Endothelial cell of umbilical vein (primary cell): Measurements from ENCODE around the gene COLGALT1.
"Not testable (repeated sequence)": the region's sequence is repeated elsewhere in the genome, so short reads cannot be mapped to it uniquely, and the experiment has no call there.

Experiments used
- EZH2 ChIP-seq: IDR thresholded peaks from 2 replicates; pipeline ENCODE4 v1.6.1; 2012; ENCODE audit warnings: borderline replicate concordance, low read depth, mild to moderate bottlenecking, moderate library complexity, low read length, inconsistent platforms; ENCODE audit not compliant: severe bottlenecking
- FOS ChIP-seq: IDR thresholded peaks from 2 replicates; pipeline ENCODE4 v1.6.1; 2011; ENCODE audit warnings: mild to moderate bottlenecking, low read length, moderate library complexity, borderline replicate concordance; ENCODE audit not compliant: insufficient read depth
- MYC ChIP-seq: IDR thresholded peaks from one replicate; pipeline ENCODE4 v1.6.1; 2011; ENCODE audit warnings: mild to moderate bottlenecking, low read depth, low read length
- POLR2A ChIP-seq: IDR thresholded peaks from 2 replicates; pipeline ENCODE4 v1.6.1; 2012; ENCODE audit warnings: low read depth, mild to moderate bottlenecking, control low read depth, low read length
- POLR2AphosphoS5 ChIP-seq: IDR thresholded peaks from 2 replicates; pipeline ENCODE4 v1.6.1; 2012; ENCODE audit warnings: low read depth, mild to moderate bottlenecking, control low read depth, low read length, moderate library complexity; ENCODE audit not compliant: insufficient read depth
- TF ChIP-seq, protein P1 (sequence below), 2 donors: IDR thresholded peaks; 1 replicate in 1 of 2; 2 replicates in 1 of 2; pipeline ENCODE4 v1.5.1; 2011; ENCODE audit warnings: low read length in 2 of 2, mild to moderate bottlenecking in 2 of 2, moderate library complexity in 2 of 2, control low read depth in 1 of 2, inconsistent platforms in 1 of 2, low read depth in 1 of 2; ENCODE audit not compliant: insufficient read depth in 1 of 2; ENCODE audit errors: extremely low read depth in 1 of 2
- TF ChIP-seq, protein P2 (sequence below): IDR thresholded peaks from 2 replicates; pipeline ENCODE4 v1.6.1; 2011; ENCODE audit not compliant: insufficient read depth, insufficient read length

DNA sequence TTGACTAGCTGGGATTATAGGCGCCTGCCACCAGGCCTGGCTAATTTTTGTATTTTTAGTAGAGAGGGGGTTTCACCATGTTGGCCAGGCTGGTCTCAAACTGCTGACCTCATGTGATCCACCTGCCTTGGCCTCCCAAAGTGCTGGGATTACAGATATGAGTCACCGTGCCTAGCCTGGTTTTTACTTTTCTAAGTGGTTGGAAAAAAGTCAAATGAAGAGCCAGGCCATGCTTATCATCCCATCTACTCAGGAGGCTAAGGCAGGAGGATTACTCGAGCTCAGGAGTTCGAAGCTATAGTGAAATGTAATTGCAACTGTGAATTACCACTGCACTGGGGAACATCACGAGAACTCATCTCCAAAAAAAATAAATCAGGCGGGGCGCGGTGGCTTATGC, 36.8 kb upstream of the COLGALT1 start:
- TF ChIP-seq, protein P1, sequence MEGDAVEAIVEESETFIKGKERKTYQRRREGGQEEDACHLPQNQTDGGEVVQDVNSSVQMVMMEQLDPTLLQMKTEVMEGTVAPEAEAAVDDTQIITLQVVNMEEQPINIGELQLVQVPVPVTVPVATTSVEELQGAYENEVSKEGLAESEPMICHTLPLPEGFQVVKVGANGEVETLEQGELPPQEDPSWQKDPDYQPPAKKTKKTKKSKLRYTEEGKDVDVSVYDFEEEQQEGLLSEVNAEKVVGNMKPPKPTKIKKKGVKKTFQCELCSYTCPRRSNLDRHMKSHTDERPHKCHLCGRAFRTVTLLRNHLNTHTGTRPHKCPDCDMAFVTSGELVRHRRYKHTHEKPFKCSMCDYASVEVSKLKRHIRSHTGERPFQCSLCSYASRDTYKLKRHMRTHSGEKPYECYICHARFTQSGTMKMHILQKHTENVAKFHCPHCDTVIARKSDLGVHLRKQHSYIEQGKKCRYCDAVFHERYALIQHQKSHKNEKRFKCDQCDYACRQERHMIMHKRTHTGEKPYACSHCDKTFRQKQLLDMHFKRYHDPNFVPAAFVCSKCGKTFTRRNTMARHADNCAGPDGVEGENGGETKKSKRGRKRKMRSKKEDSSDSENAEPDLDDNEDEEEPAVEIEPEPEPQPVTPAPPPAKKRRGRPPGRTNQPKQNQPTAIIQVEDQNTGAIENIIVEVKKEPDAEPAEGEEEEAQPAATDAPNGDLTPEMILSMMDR (IDR thresholded peaks at IDR 0.05; ENCODE audit: extremely low read depth in 1 of 2, insufficient read depth in 1 of 2, low read depth in 1 of 2, low read length in 2 of 2), result not testable (repeated sequence)
- TF ChIP-seq, protein P2, sequence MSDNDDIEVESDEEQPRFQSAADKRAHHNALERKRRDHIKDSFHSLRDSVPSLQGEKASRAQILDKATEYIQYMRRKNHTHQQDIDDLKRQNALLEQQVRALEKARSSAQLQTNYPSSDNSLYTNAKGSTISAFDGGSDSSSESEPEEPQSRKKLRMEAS, result not testable (repeated sequence)
- TF ChIP-seq POLR2AphosphoS5, POLR2A, EZH2, MYC, FOS: not testable (repeated sequence)
